Activated CD4-positive, alpha-beta T cell treated with anti-CD3 and anti-CD28 coated beads for 48 hours (primary cell): ENCODE measurements around the gene SLC39A7.

Experiments used
- DNase-seq: peaks from one replicate; pipeline ENCODE4 v3.0.0-alpha.2; 2020

SLC39A7 gene, protein sequence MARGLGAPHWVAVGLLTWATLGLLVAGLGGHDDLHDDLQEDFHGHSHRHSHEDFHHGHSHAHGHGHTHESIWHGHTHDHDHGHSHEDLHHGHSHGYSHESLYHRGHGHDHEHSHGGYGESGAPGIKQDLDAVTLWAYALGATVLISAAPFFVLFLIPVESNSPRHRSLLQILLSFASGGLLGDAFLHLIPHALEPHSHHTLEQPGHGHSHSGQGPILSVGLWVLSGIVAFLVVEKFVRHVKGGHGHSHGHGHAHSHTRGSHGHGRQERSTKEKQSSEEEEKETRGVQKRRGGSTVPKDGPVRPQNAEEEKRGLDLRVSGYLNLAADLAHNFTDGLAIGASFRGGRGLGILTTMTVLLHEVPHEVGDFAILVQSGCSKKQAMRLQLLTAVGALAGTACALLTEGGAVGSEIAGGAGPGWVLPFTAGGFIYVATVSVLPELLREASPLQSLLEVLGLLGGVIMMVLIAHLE

DNA sequence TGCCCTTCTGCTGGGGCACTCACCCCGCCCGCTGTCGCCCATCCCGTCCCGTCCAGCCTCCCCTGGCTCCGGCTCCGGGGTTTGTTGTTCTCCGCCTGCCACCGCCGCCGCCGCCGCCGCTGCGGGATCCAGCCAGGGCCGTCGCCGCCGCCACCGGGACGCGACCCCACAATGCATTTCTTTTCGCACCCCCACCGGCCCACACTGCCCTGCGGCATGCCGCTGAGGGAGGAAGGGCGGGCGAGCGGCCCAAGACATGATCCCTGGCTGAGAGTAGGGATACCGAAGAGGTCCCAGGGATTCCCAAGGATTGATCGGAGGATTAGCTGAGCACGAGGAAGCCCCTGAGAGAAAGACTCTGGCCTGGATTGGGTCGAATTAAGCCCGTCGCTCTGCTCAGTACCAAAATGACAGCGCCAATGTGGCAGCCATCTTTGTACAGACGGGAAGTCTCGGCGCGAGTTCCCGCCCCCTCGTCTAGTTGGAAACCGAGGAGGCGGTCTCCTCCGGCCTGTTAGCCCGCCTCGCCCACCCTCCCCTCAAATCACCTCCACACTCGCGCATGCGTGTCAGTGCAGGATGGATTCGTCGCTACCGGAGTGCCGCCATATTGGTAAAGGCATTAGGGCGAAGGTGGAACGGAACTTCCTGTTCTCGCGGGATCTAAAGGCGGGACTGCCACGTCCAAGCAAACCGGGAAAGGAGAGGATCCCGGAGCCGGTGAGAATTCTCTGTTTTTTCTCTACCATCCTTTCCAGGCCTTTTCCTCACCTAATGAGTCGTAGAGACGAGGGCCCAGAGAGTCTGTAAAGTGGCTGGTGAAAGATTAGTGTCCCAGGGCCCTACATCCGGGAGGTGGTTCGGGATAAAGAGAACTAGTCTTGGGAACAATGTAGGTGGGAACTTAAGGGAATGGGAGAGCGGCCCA is at the start of gene SLC39A7, which contains the start of gene RXRB:
SLC39A7 (plus strand) TSS at position 649 of the 928 bp plus-strand sequence. CDS start 379 bp downstream, outside the sequence.
RXRB (minus strand) TSS at position 447 of the 928 bp plus-strand sequence; CDS start at position 258, 189 bp downstream.
- peak; percentile 99 for DNase-seq

DNA sequence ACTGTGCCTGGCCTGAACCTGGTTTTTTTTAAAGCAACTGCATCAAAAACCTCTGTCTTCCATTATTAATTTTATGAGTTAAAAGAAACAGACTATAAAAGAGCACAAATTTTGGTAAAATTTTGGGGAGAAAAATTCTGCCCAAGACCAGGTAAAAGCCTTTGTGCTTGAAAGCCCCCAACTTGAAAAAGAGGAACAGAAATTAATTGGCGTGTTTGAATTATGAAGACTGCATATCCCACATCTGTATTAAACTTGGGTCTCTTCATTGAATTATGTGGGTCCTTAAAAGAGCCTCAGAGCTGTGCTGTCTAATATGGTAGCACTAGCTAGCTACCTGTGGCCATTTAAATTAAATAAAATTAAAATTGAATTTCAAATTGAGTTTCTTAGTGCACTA is 49.6 kb upstream of the SLC39A7 start:
- no peak for DNase-seq

DNA sequence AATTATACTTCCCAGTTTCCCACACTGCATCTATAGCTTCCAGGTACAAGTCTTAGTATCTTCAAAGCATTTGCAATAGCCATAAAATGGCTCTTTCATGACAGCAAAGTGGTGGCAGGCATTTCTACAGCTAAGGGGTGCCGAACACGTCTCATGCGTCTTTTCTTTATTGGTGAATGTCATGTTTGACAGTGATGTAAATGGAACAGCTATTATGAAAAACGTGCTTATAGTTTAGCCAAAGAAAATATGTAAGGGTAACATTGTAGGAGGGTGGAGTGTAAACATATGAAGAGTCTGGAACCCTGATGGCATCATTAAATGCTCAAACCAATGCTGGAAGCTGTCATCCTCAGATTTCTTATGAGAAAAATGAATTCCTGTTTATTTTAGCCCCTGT is 46.3 kb upstream of the SLC39A7 start:
- DNase-seq = no peak

DNA sequence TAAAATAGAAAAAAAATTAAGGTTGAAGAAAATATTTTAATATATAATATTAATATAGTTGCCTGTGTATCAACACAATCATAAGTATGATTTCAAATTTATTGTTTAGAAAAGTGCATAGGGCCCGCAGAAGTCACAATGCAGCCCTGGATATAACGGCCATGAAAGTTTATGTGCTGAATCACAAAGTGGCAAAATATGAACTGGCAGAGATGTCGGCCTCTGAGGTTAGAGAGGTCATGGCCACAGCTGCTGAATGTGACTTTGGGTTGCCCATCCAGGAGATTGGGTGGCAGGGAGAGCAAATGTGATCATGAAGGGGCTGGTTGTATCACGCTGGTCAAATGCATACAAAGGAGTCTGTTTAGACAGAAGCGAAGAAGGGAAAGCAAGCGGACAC is 44.1 kb upstream of the SLC39A7 start:
- DNase-seq = no peak

DNA sequence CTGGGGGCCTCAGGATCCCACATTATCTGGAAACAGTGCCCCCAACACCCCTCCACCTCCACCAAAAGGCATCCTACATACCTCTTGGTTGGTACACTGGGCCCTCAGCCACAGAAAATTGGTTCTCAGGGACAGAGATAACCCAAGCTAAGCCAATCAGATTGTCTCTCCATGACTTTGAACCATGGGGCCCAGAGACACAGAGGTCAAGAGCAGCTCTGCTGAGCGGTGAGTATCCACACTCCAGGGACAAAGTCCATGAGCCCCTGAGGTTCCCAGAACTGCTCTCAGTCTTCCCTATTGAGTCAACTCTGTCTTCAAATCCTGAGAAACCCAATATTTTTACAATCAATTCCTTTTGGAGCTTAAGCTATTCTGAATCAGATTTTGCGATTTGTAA is 43.7 kb upstream of the SLC39A7 start:
- no peak for DNase-seq

DNA sequence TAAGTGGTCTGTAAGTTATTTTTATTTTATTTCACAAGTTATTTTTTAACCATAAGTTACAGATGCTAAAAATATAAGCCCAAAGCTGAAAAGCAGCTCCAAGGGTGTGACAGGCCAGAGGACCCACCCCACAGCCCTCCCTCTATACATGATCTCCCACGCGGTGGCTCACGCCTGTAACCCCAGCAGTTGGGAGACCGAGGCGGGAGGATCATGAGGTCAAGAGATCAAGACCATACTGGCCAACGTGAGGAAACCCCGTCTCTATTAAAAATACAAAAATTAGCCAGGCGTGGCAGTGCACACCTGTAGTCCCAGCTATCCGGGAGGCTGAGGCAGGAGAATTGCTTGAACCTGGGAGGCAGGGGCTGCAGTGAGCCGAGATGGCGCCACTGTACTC is 40.6 kb upstream of the SLC39A7 start:
- no peak for DNase-seq

DNA sequence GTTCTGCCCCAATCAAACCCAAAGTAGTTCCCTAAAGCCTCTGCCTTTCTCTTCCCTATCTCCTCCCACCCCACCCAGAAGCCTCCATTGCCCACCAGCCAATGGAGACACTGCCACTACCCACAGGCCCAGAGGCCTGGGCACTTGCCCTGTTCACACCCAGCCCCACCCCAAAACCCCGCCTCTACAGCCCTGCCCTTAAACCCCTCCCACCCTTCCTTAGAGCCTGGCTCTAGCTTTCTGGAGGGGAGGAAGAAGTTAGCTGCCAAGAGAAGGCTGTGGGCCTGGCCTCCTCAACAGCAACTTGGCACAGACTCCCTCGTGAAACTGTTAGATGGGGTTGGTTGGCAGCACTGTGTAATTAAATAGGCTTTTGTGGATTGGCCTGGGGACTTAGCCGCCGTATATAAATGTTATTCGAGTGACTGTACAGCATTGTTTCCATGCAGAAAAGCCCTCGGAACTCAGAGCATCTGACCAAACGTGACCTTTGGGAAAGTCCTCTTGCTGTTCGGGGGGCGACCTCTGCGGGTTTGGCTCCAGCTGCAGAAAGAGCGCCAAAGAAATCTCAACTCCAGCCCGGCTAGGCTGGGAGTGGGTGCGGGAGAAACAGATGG is 39.8 kb upstream of the SLC39A7 start:
- peak; percentile 24 for DNase-seq

DNA sequence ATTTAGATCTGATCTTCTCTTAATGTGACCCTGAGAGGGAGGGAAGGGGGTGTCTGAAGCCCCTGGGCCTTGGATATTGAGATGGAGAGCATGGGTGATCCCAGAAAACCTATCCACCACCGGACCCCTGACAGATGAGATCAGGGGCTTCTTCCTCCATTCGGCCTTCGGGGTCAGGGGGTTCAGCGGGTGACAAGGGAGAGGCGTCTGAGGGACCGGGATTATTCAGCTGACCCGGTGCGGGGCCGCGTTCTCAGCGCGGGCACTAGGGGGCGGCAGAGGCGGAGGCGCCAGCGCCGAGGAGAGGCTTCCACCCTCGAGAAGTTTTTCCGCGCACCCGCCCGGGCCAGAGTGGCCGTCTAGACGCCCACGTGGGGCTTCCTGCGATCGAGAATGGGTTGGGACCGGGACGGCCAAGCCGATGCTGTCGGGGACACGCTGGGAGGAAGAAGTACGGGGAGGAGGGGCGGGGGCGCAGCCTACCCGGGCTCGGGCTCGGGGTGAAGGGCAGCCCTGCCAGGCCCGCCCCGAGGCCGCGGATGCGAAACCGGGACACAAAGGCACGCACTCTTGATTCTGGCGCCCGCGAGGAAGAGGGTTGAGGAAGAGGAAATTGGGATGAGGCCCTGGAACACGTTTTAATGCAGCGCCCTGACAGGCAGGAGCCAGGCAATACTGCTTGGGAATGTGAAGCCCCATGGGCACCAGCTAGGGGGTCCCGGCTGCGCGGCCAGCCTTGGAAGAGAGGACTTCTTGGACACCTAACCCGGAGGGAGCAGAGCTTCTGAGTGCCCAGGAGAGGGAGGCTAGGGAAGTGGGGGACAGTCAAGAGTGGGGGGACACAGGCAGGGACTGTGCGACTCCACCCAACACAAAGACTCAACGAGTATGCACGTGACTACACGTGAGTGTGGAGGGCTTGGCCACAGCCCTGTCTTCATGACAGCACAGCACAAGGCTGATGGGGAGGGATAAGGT is 39.0 kb upstream of the SLC39A7 start:
- peak; percentile 89 for DNase-seq

DNA sequence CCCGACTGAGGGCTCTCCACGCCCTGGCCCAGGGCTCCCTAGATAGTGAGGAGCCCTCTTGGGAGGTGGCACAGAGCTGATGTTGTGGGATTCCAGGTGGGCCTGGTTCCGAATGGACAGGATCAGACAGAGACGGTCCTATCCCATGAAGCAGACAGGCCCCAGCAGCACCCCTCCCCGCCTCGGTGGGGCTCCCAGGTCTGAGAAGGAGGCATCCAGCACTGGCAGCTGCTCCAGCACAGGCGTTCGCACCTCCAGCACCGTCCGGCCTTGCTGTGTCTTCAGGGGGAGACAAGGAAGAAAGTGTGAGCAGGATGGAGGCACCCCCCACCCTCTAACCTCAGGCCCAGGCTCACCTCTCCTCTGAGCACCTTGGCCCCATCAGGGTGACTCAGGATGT is 37.1 kb upstream of the SLC39A7 start:
- no peak for DNase-seq

DNA sequence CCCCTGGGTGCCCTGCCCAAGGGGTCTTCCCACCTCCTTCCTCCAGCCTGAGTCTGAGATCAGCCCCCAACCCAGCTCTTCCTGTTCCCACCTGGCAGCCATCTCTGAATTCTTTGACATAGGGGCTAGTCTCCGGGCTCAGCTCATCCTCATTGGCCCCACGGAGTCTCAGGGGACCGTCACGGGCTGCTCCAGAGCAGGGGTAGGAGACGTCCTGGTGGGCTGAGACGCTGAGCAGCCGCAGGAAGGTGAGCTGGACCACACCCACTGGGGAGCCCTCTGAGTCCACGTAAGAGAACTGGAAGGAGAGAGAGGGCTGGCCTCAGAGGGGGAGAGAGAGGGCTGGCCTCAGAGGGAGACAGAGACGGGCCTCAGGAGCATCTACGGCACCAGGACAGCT is 36.5 kb upstream of the SLC39A7 start:
- no peak for DNase-seq

DNA sequence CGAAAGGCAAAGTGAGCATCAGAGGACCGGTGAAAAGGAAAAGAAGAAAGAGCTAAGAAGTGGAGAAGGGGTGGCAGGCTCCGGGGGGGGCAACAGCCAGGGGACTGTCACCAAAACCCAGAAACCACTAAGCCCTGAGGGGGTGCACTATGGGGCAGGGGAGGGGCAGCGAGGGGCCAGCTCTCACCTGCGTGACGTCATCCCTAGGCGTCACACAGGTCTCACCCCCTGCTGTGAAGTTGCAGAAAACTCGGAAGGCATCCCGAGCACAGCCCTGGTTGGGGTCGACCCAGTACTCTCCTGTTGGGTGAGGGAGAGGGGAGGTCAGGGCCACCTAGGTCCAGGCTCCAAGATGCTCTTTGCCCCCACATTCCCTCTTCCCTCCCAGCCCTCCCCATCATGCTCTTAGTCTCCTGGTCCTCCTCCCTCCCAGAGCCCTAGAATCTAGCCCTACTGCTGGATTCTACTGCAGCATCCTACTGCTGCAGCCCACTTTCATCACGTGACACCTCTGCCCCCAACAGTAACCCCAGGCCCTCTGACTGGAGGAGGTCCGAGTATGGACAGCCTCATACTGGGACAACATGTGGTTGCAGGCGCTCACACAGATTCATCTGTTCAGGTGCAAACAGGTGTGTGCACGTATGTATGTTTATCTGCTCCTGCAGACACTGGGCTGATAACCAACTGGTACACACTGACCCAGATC is 35.8 kb upstream of the SLC39A7 start:
- DNase-seq = no peak

DNA sequence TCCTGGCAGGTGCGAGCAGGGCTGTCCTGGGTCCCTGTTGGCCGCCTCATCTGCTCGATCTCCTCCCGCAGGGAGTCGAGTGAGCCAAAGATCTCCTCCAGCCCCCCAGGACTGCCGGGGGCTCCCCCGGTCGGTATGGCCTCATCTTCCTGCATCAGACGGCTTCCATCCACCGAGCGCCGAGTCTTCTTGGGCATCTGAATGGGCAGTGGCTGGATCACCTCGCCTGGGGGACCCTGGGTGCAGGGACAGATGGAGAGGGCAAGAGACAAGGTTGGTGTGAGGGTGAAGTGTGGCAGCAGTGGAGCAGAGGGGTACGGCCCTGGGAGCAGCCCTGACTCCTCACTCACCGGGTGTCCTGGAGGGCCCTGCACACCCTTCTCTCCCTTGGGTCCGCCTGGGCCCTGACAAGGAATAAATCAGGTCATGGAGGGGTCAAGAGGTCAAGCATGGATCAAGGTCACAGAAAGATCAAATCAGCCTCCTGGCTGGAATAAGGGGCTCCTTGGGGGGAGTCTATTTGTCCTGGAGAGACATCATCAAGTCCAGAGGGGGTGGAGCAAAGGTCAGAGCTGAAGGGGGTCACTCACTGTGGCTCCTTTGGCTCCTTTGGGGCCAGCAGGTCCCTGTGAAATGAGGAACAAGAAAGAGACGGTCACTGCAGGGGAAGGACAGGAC is 34.9 kb upstream of the SLC39A7 start:
- DNase-seq = no peak

DNA sequence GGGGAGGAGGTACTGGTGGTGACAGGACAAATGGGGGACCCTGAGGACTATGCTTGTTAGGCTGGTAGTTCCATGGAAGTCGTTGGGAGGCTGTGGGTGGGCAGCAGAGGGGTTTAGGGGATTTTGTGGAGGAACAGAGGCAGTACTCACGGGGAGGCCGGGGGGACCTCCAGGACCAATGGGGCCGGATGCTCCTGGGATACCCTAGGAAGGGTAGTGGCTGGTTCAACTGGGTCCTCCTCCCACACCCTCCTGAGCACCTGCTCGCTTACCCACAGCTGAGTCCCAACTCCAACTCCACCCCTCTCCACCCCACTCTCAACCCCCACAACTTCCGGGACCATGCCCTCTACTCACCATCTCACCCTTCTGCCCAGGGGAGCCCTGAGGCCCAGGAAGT is 34.3 kb upstream of the SLC39A7 start:
- no peak for DNase-seq

DNA sequence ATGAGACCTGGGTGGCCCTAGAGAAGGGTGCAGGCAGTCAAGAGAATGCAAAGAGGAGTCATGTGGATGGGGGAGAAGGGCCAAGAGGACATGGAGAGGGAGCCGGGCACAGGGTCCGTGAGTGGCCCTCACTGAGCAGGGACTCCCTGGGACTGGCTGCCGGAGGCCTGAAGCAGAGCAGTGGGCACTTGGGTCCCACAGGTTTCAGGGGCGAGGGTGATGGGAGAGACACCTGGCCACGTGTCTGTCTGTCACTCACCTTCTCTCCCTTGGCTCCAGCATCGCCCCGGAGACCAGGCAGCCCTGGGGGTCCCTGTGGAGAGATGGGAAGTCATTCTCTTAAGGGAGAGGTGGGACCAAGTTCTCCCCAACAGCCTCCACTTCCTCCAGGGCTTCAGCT is 33.9 kb upstream of the SLC39A7 start:
- no peak for DNase-seq

DNA sequence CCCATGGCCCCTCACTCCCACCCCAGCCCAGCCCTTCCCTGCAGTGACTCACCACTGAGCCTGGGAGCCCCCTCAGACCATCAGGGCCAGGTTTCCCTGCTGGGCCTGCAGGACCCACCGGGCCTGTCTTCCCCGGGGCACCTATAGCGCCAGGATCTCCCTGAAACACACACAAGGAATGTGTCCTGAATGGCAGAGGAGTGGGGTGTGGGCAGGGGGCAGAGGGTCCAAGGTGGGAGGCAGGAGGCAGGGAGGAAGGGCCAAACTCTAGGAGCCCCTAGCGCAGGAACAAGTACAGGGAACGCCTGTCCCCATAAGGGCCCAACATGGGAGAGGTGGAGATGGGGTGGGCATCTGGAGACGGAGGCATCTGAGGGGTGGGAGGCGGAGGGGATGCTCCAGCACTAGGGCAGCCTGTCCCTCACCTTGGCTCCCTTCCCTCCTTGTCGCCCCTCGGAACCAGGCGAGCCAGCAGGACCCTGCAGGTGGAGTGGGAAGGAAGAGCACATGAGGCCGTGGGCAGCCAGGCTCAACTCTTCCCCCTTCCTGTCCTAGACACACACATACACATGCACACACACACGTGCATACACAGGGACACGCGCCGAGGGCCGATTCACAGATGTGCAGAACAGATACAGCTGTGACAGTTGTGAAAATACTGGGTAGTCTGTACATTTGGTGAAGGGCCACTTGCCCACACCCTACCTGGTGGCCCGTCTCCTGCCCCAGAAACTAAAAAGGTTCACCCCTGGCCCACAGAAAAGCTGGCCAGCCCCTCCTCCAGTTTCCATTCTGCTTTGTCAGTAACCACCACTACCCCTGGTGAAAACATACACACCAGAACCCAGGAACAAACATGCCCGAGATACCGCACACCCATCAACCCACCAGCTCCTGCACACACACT is 33.0 kb upstream of the SLC39A7 start:
- DNase-seq = no peak

DNA sequence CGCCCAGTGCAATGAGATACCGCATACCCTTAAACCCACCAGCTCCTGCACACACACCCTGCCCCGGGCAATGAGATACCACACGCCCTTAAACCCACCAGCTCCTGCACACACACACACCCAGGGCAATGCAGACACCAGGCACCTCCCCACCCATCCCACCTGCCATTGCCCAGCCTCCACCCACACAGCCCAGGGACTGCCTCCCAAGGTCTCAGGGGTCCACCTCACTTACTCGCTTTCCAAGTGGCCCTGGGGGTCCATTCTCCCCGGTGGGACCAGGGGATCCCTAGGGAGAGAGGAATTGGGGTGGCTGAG is 32.4 kb upstream of the SLC39A7 start:
- DNase-seq = no peak

DNA sequence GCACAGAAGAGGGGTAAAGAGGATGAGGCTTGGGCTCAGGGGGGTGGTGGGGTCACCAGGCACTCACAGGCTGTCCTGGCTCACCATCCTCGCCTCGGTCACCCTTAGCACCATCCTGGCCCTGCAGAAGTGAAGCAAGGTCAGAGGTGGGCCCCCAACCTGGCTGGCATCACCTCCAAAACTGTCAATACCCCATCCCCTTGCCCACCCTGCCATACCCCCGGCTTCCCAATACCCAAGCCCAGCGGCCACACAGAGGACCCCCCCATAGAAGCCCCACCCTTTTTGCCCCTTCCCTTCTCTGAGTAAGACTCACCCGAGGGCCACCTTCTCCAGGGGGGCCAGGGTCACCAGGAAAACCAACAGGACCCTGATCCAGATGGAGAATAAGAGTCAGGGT is 32.0 kb upstream of the SLC39A7 start:
- DNase-seq = no peak

DNA sequence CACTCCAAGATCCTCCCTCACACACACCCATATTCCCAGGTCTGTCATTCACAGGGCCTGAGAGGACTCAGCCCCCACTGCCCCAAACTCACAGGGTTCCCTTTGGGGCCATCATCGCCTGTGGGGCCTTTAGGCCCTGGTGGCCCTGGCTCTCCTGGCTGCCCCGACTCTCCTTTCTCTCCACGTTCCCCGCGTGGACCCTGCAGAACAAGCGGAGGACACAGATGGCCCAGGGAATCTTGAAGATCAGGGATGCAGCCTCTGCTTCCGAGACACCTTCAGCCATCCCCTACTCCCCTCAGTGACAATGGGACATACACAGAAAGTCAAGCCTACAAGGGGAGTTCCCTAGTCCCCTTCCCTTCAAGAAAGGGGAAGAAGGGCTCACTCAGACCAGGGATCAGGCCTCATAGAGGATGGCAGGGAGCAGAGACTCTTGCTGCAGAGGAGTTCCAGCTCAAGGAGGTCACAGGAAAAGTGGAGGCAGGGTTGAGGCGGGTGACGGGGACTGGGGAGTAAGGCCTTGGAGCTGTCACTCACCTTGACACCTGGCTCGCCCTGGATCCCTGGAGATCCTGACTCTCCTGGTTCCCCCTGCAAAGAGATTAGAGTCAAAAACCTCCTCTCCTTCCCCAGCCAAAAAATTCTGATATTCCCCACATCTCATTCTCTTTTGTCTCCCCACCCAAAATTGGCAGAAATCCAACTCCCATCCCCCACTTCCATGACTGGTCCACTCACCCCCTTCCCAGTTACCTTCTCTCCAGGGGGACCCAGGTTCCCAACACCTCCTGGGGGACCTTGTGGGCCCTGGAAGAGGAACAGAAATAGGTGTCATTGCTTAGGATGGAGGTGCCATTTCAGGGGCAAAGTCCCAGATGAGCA is 31.1 kb upstream of the SLC39A7 start:
- no peak for DNase-seq
